Endodermal cell (in vitro differentiated cells): ENCODE measurements around the gene ULK1. TPM values are rescaled to one million over a fixed set of nuclear protein-coding genes. Genes with fewer than 3 reads are reported as not detected.
A peak's percentile ranks its signal among the peaks of the same experiment; 100 is the strongest.

ENCODE experiments used
- DNase-seq: peaks from one replicate; pipeline ENCODE4 v3.0.0-alpha.2; 2017
- H3K27ac ChIP-seq: 2 replicates; pipeline ENCODE4 v1.5.1; 2013; ENCODE audit warnings: mild to moderate bottlenecking, low read depth, low read length, moderate library complexity
- H3K27me3 ChIP-seq: 2 replicates; pipeline ENCODE4 v1.6.1; 2013; ENCODE audit warnings: mild to moderate bottlenecking, low read length, moderate library complexity; ENCODE audit not compliant: insufficient read depth, control insufficient read depth, poor library complexity, severe bottlenecking
- H3K36me3 ChIP-seq: 2 replicates; pipeline ENCODE4 v1.7.0; 2013; ENCODE audit warnings: mild to moderate bottlenecking, low read length, moderate library complexity; ENCODE audit not compliant: control insufficient read depth, insufficient read depth
- H3K4me1 ChIP-seq: one replicate; pipeline ENCODE4 v1.7.0; 2013; ENCODE audit warnings: low read length; ENCODE audit not compliant: control insufficient read depth, insufficient read depth
- H3K4me3 ChIP-seq: 2 replicates; pipeline ENCODE4 v1.5.1; 2013; ENCODE audit warnings: mild to moderate bottlenecking, low read length, moderate library complexity
- H3K9ac ChIP-seq: 2 replicates; pipeline ENCODE4 v1.6.1; 2013; ENCODE audit warnings: mild to moderate bottlenecking, low read length, moderate library complexity; ENCODE audit not compliant: poor library complexity, severe bottlenecking; ENCODE audit errors: extremely low read depth
- H3K9me3 ChIP-seq: 2 replicates; pipeline ENCODE4 v1.6.1; 2013; ENCODE audit warnings: mild to moderate bottlenecking, low read length, moderate library complexity; ENCODE audit not compliant: control insufficient read depth
- H3K27ac Mint-ChIP-seq: 2 replicates; pipeline ENCODE4 v1.8.0; 2020; ENCODE audit warnings: mixed read lengths
- H3K27me3 Mint-ChIP-seq: 2 replicates; pipeline ENCODE4 v1.8.0; 2021; ENCODE audit warnings: mild to moderate bottlenecking, mixed read lengths; ENCODE audit not compliant: insufficient read depth
- H3K36me3 Mint-ChIP-seq: 2 replicates; pipeline ENCODE4 v1.8.0; 2020; ENCODE audit warnings: low read depth, mixed read lengths
- H3K4me1 Mint-ChIP-seq: 2 replicates; pipeline ENCODE4 v1.8.0; 2020; ENCODE audit warnings: mixed read lengths
- H3K4me3 Mint-ChIP-seq: 2 replicates; pipeline ENCODE4 v1.8.0; 2020; ENCODE audit warnings: mild to moderate bottlenecking, moderate library complexity, mixed read lengths
- H3K9me3 Mint-ChIP-seq: 2 replicates; pipeline ENCODE4 v1.8.0; 2020; ENCODE audit warnings: mild to moderate bottlenecking, mixed read lengths
- WGBS, 2 experiments: methylation state at CpG; one replicate each; pipeline versions ENCODE4 v1.1.5 to v1.1.7; 2013; ENCODE audit warnings: missing lambda C conversion rate in 2 of 2, mixed read lengths in 1 of 2; ENCODE audit not compliant: insufficient coverage in 1 of 2, insufficient read length in 1 of 2; 5-methylcytosine and 5-hydroxymethylcytosine counted together
- total RNA-seq, 2 donors: library from RNA; stranded (reverse); fragmentation: NEBNext Ultra II Directional in 1 of 2; extraction: Animal tissue kit (Norgen Biotek cat#: 25700) in 1 of 2; gene quantifications; 2 replicates in 1 of 2; 3 replicates in 1 of 2; pipeline ENCODE4 v1.2.1, GENCODE V29; 2021
- TF ChIP-seq, protein P1 (sequence below): fragments of 200-600 bp; sonication (generic); conservative IDR thresholded peaks from 2 replicates; pipeline ENCODE4 v1.5.0; 2021; ENCODE audit warnings: antibody characterized with exemption, mild to moderate bottlenecking

The ULK1 gene
- total RNA-seq, 2 donors from 2014 or later: 68.0 to 104 TPM

DNA sequence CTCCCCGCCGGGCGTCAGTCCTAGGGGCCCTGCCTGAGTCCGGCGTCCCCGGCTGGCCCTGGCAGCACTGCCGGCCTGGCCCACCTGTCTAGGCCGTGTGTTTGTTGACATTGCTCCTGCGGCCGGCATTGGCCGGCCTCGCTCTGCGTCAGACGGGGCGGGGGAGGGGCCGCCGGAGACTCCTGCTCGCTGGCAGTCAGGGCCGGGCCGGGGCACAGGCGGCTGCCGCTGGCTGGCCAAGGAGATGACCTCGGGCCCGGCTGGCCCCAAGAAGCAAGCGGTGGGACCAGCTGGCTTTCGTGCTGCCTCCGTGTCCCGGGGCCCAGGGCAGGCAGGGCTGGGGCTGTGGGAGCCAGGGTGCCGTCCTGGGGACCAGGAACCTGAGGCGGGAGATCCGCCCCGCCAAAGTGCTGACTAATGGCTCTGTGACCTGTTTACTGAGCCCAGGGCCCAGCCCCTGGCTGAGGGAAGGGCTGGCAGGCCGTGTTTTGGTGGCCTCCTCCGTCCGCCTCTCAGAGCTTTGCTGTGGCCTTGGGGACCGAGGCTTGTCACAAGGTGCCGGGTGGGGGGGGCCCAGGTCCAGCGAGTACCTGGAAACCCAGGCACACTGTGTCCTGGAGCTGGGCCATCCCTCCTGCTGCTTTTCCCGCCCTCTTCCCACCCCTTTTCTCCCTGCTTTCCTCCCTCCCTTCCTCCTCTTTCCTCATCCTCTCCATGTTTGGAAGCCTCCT lies 1.8 kb downstream of the ULK1 start:
- Histone ChIP-seq H3K27me3 (no peaks in the 10 kb centered on the region), H3K9me3 (no peaks in the 10 kb centered on the region), H3K36me3 (peaks cover 18% of the 10 kb centered on the region), H3K4me3 (peak overlapping the region; percentile 87), H3K9ac (peak overlapping the region; percentile 69), H3K27ac (peak overlapping the region; percentile 30), H3K4me1 (no peaks in the 10 kb centered on the region)
- peaks cover 15% of the 10 kb centered on the region for H3K36me3 Mint-ChIP-seq
- WGBS, 2 experiments: 5 to 10% methylated on average over 4 to 39 of the region's 39 CpGs
- H3K9me3 Mint-ChIP-seq: no peaks in the 10 kb centered on the region
- H3K4me3 Mint-ChIP-seq: peak overlapping the region; percentile 79
- peak; percentile 99 for DNase-seq
- peak overlapping the region; percentile 82 for H3K27ac Mint-ChIP-seq
- TF ChIP-seq, protein P1, sequence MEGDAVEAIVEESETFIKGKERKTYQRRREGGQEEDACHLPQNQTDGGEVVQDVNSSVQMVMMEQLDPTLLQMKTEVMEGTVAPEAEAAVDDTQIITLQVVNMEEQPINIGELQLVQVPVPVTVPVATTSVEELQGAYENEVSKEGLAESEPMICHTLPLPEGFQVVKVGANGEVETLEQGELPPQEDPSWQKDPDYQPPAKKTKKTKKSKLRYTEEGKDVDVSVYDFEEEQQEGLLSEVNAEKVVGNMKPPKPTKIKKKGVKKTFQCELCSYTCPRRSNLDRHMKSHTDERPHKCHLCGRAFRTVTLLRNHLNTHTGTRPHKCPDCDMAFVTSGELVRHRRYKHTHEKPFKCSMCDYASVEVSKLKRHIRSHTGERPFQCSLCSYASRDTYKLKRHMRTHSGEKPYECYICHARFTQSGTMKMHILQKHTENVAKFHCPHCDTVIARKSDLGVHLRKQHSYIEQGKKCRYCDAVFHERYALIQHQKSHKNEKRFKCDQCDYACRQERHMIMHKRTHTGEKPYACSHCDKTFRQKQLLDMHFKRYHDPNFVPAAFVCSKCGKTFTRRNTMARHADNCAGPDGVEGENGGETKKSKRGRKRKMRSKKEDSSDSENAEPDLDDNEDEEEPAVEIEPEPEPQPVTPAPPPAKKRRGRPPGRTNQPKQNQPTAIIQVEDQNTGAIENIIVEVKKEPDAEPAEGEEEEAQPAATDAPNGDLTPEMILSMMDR: no peak
- H3K27me3 Mint-ChIP-seq: no peaks in the 10 kb centered on the region
- peaks cover 11% of the 10 kb centered on the region for H3K4me1 Mint-ChIP-seq

DNA sequence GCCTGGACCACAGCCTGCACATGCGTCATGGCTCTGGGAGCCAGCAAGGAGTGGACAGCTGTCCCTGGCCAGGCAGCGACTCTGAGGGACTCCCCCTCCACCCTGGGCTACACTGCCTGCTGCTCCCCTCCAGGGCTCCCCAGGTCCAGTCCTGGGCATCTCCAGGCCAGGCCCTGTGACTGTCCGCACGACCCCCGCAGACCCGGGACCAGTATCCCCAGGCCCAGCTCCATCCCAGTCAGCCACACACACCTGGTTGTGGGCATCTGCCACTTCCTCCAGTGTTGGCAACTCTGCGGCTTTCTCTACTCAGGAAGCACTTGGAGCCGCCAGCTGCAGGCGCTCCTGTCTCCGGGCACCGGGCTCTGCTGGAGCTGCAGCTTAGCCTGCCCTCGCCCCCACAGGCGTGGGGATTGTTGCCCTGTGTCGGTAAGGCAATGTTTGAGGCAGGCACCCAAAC lies 2.4 kb downstream of the ULK1 start:
- H3K27ac Mint-ChIP-seq: peak overlapping the region; percentile 82
- peaks cover 23% of the 10 kb centered on the region for H3K36me3 ChIP-seq
- no peak overlapping the region for H3K27ac ChIP-seq
- peak overlapping the region; percentile 87 for H3K4me3 ChIP-seq
- WGBS, 2 experiments: 95 to 97% methylated on average over 12 to 14 of the region's 14 CpGs
- H3K4me1 ChIP-seq: peaks cover 5% of the 10 kb centered on the region
- H3K27me3 Mint-ChIP-seq: no peaks in the 10 kb centered on the region
- peak overlapping the region; percentile 79 for H3K4me3 Mint-ChIP-seq
- H3K27me3 ChIP-seq: no peaks in the 10 kb centered on the region
- H3K4me1 Mint-ChIP-seq: peaks cover 11% of the 10 kb centered on the region
- TF ChIP-seq, protein P1: no peak
- peak overlapping the region; percentile 69 for H3K9ac ChIP-seq
- H3K36me3 Mint-ChIP-seq: peaks cover 15% of the 10 kb centered on the region
- H3K9me3 Mint-ChIP-seq: no peaks in the 10 kb centered on the region
- no peaks in the 10 kb centered on the region for H3K9me3 ChIP-seq
- DNase-seq: no peak

DNA sequence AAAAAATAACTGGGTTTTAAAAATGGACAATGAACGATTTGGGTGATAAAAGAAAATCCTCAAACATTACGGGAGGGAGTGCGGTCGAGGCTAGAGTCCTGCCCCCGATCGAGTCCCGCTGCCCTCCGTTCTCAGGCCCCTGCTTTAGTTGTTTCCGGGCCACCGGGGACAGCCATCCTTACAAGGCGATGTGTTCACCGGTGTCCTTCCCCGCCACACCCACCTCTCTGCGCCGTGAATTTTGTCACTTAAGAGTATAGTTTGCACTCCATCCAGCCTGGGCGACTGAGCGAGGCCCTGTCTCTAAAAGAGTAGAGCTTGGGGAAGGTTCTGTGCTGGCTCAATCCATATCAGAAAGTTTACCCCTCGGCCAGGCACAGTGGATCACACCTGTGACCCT lies 2.9 kb downstream of the ULK1 start:
- WGBS, 2 experiments: 95 to 97% methylated on average over 18 of the region's 18 CpGs
- Mint-ChIP-seq H3K27ac (peak overlapping the region; percentile 21), H3K27me3 (no peaks in the 10 kb centered on the region), H3K4me3 (peak overlapping the region; percentile 79), H3K4me1 (peaks cover 11% of the 10 kb centered on the region), H3K9me3 (no peaks in the 10 kb centered on the region), H3K36me3 (peaks cover 15% of the 10 kb centered on the region)
- Histone ChIP-seq H3K36me3 (peaks cover 23% of the 10 kb centered on the region), H3K9me3 (no peaks in the 10 kb centered on the region), H3K4me1 (peaks cover 5% of the 10 kb centered on the region), H3K27me3 (no peaks in the 10 kb centered on the region), H3K9ac (no peak overlapping the region), H3K27ac (no peak overlapping the region), H3K4me3 (no peak overlapping the region)
- TF ChIP-seq, protein P1: no peak
- DNase-seq: peak; percentile 47
